Neural cell (in vitro differentiated cells): Measurements from ENCODE around the gene C14orf132.

ENCODE experiments used
- EP300 ChIP-seq: fragments of 450-650 bp; conservative IDR thresholded peaks from 2 replicates; pipeline ENCODE4 v1.6.1; 2014; ENCODE audit warnings: antibody characterized with exemption, mild to moderate bottlenecking, moderate library complexity; ENCODE audit not compliant: poor library complexity, severe bottlenecking
- EZH2 ChIP-seq: fragments of 200-600, 300-800 bp; shearing (Covaris generic), sonication (generic); IDR thresholded peaks from 2 replicates; pipeline ENCODE4 v1.6.1; 2014; ENCODE audit warnings: antibody characterized with exemption, low read length, borderline replicate concordance, mild to moderate bottlenecking; ENCODE audit not compliant: insufficient read depth, poor library complexity, severe bottlenecking
- MXI1 ChIP-seq: fragments of 450-650 bp; conservative IDR thresholded peaks from 2 replicates; pipeline ENCODE4 v1.6.1; 2014; ENCODE audit warnings: antibody characterized with exemption, mild to moderate bottlenecking; ENCODE audit not compliant: poor library complexity, severe bottlenecking
- POLR2AphosphoS5 ChIP-seq: IDR thresholded peaks from 2 replicates; pipeline ENCODE4 v1.6.1; 2012
- RAD21 ChIP-seq: fragments of 450-650 bp; conservative IDR thresholded peaks from 2 replicates; pipeline ENCODE4 v1.6.1; 2014; ENCODE audit warnings: antibody characterized with exemption, mild to moderate bottlenecking, moderate library complexity
- SMC3 ChIP-seq: fragments of 450-650 bp; conservative IDR thresholded peaks from 2 replicates; pipeline ENCODE4 v1.6.1; 2014; ENCODE audit warnings: antibody characterized with exemption, mild to moderate bottlenecking, moderate library complexity; ENCODE audit not compliant: poor library complexity
- TF ChIP-seq, protein P1 (sequence below): fragments of 450-650 bp; IDR thresholded peaks from 2 replicates; pipeline ENCODE4 v1.5.1; 2014; ENCODE audit warnings: antibody characterized with exemption, mild to moderate bottlenecking, moderate library complexity; ENCODE audit not compliant: poor library complexity, severe bottlenecking
- TF ChIP-seq, protein P2 (sequence below): IDR thresholded peaks from 2 replicates; pipeline ENCODE4 v1.6.1; 2012; ENCODE audit warnings: borderline replicate concordance

DNA sequence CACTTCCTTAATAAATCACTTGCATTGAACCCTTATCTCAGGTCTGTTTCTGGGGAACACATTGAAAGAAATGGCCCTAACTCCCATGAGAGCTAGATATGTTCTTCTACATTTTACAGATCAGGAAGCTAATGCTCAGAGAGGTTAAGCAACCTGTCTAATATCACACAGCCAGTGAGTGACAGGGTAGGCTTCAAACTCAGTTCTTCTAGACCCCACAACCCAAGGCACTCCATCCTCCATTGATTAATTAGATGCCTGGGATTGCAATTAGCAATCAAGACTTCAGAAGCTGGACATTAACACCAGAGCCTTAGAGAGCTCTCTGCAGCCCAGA, 59.8 kb downstream of the C14orf132 start:
- TF ChIP-seq, protein P1, sequence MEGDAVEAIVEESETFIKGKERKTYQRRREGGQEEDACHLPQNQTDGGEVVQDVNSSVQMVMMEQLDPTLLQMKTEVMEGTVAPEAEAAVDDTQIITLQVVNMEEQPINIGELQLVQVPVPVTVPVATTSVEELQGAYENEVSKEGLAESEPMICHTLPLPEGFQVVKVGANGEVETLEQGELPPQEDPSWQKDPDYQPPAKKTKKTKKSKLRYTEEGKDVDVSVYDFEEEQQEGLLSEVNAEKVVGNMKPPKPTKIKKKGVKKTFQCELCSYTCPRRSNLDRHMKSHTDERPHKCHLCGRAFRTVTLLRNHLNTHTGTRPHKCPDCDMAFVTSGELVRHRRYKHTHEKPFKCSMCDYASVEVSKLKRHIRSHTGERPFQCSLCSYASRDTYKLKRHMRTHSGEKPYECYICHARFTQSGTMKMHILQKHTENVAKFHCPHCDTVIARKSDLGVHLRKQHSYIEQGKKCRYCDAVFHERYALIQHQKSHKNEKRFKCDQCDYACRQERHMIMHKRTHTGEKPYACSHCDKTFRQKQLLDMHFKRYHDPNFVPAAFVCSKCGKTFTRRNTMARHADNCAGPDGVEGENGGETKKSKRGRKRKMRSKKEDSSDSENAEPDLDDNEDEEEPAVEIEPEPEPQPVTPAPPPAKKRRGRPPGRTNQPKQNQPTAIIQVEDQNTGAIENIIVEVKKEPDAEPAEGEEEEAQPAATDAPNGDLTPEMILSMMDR = no peak
- TF ChIP-seq RAD21 (no peak), POLR2AphosphoS5 (no peak), EZH2 (no peak), EP300 (no peak), SMC3 (no peak), MXI1 (no peak)
- TF ChIP-seq, protein P2, sequence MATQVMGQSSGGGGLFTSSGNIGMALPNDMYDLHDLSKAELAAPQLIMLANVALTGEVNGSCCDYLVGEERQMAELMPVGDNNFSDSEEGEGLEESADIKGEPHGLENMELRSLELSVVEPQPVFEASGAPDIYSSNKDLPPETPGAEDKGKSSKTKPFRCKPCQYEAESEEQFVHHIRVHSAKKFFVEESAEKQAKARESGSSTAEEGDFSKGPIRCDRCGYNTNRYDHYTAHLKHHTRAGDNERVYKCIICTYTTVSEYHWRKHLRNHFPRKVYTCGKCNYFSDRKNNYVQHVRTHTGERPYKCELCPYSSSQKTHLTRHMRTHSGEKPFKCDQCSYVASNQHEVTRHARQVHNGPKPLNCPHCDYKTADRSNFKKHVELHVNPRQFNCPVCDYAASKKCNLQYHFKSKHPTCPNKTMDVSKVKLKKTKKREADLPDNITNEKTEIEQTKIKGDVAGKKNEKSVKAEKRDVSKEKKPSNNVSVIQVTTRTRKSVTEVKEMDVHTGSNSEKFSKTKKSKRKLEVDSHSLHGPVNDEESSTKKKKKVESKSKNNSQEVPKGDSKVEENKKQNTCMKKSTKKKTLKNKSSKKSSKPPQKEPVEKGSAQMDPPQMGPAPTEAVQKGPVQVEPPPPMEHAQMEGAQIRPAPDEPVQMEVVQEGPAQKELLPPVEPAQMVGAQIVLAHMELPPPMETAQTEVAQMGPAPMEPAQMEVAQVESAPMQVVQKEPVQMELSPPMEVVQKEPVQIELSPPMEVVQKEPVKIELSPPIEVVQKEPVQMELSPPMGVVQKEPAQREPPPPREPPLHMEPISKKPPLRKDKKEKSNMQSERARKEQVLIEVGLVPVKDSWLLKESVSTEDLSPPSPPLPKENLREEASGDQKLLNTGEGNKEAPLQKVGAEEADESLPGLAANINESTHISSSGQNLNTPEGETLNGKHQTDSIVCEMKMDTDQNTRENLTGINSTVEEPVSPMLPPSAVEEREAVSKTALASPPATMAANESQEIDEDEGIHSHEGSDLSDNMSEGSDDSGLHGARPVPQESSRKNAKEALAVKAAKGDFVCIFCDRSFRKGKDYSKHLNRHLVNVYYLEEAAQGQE = no peak
